Stimulated activated CD8-positive, alpha-beta memory T cell treated with anti-CD3 and anti-CD28 coated beads, Interleukin-15, amount 100 ng/mL, for 4 hours (primary cell): ENCODE results near the gene AGT.
"Not testable (repeated sequence)": the region's sequence is repeated elsewhere in the genome, so short reads cannot be mapped to it uniquely, and the experiment has no call there.

Experiments
- DNase-seq, 2 donors: peaks; one replicate each; pipeline ENCODE4 v3.0.0-alpha.2; 2020; ENCODE audit warnings: low read depth in 2 of 2

AGT gene

GRCh38 chr1:230693221-230693620 is 20.7 kb downstream of the AGT start:
- no peak for DNase-seq

- no peak for DNase-seq
Measured at GRCh38 chr1:230691615-230692014, 22.3 kb downstream of the AGT start.

DNA sequence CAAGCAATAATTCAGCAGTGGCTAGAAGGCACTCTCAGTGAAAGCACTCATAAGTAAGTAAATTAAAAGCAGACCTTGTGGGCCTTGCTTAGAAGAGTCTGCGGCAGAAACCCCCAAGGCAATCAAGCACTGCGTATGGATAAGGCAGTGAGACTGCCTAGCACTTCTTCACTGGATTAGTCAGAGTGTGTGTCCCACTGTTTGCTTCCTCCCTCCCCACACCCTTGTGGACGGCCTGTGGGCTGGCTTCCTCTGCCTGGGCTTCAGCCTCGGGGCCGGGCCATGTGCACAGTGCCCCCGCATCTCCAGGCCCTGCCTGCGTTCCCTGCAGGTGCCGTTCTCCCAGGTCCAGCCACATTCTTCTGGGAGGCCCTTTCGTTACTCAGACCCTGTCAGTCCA is 23.8 kb downstream of the AGT start:
- no peak for DNase-seq

GRCh38 chr1:230686747-230687146 is 27.2 kb downstream of the AGT start:
- no peak for DNase-seq

- DNase-seq = no peak
Measured at GRCh38 chr1:230684998-230685397, 28.9 kb downstream of the AGT start.

GRCh38 chr1:230684146-230684545 is 29.8 kb downstream of the AGT start:
- DNase-seq = no peak

- no peak for DNase-seq
Measured at GRCh38 chr1:230682882-230683610, 30.9 kb downstream of the AGT start.

DNA sequence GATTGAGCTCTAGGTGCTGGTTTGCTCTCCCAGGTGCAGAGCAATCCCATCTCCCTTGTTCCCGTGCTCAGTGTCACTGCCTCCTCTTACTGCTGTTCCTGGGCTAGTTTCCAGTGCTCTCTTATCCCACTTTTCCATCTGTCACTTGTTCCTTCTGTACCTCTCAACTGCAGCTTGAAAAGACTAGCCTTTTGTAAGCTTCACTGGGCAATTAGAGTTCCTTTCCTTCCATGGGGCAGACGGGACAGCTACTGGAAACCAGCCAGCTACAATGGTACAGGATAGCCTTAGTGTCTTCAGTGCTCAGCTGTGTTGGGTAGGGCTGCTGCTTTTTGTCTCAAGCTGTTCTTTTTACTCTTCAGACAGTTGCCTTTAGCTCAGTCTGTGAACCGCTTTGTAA is 31.6 kb downstream of the AGT start:
- DNase-seq = no peak

- no peak for DNase-seq
Measured at GRCh38 chr1:230681599-230681998, 32.3 kb downstream of the AGT start.

DNA sequence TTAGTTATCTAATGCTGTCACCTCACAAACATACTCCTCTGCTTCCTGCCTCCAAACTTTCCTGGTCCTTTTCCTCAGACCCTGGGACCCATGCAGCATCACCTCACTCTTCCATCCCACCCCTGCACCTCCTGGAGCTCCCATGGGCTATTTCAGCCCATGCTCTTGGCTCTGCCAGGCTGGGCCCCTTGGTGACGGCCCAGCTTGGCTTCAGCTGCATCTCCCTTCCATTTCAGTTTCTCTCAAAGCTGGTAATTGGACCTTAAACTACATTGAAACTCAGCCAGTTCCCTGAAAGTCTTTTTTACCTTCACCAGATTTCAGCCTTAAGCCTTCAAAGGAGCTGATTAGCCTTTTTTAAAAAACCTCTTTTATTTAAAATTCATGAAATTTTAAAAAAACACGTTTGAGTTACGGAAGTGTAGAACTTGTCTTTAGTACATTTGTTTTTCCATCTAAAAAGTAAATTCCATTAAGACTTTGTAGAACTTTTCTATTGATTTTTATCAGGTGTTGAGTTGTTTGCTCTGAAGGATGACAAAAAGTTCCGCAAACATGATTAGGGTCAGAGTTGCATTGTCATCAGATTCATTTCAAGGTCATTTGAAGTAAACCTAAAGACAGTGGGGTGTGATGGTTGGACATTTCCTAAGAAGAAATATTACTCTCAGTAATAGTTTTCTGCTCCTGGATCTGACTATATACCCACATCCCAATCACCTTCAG is 33.5 kb downstream of the AGT start:
- no peak for DNase-seq

DNA sequence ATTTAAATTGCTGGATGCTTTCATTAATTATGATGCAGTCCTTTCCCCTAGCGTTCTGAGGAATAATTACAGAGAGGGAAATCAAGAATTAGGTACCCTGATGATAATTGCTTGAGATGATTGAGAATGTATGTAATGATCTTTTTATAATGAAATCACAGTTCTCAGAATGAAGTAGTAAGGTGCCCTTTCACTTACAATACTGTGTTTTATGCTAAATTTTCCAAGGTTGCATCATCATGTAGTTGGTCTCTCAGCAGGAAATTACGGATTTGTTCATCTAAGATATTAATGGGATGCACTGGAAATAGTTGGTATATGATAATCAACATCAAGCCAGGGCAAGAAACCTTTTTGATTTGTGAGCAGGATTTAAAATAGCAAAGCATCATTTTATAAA is 34.1 kb downstream of the AGT start:
- no peak for DNase-seq

DNA sequence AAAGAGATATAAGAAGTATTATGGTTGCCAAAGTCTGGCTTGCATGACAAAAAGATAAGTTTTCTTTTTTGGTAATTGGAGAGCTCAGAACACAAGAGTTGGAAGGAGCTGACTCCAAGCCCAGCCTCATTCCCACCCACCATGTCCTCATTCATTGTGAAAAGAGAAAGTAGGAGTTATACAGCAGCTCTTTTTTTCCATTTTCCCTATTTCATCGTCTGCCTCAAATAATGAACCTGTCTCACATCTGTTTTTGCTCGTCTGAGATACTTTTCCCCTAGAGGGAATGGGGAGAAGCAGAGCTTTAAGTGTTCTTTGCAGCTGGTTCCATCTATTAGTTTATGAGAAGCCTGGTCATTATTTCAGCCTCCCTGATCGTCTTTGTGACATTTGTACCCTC is 34.7 kb downstream of the AGT start:
- no peak for DNase-seq

DNA sequence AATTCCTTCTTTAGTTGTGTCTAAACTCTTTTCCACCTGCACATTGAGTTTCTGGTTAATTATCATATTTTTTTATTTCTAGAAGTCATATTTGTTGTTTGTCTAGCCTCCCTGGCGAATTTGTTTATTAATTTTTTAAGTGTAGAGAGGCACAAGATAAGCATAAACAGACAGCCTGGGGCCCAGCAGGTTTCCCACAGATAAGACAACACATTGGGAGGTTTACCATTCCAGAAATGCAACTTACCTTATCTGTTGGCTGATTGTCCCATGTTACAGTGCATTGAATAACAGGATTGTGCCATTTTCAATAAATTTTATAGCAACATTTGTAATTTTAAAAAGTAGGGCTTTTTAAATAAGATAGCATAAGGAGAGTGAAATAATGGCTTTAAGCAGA is 36.7 kb downstream of the AGT start:
- no peak for DNase-seq

DNA sequence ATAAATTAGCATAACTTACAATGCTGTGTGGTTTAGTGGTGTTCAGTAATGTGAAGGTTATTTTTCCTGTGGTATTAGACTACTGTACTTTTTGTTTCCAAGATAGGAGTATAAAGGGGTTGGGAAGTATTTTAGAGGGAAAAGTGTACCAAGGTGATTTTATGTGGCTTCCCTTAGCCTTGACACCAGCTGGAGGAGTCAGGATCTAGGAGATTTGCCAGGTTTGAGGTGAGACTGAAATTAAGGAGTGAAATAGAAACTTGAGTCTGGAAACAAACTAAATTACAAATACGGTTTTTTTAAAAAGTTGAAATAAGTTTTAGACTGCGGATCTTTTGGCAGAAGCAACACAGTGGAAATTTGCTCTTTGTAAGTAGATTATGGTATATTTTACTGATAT is 39.3 kb downstream of the AGT start:
- DNase-seq = no peak

DNA sequence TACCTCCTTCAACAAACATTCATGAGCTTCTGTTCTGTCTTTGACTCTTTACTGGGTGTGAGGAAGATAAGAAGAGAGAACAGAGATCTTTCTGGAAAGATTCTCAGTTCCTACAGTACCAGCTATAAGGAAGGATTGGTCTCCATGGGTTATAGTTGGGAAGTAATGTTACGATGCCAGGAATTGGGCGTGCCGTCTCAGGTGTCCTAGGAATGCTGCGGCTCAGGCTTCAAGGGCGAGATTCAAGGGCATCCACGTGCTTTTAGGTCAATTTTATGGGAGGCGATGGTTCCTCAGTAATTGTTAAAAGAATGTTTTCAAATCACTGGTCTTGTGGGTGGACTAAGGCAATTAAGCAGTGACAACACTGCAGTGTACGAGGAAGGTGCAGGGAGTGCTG is 44.4 kb downstream of the AGT start:
- DNase-seq = no peak

GRCh38 chr1:230668227-230668626 is 45.7 kb downstream of the AGT start:
- DNase-seq = no peak

GRCh38 chr1:230661976-230662375 is 51.9 kb downstream of the AGT start:
- no peak for DNase-seq

- DNase-seq = no peak
Measured at GRCh38 chr1:230658691-230659090, 55.2 kb downstream of the AGT start.

DNA sequence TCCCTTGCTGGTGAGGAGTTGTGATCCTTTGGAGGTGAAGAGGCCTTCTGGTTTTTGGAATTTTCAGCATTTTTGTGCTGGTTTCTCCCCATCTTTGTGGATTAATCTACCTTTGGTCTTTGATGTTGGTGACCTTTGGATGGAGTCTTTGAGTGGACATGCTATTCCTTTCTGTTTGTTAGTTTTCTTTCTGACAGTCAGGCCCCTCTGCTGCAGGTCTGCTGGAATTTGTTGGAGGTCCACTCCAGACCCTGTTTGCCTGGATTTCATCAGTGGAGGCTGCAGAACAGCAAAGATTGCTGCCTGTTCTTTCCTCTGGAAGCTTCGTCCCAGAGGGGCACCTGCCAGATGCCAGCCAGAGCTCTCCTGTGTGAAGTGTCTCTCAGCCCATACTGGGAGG is 55.8 kb downstream of the AGT start:
- DNase-seq = not testable (repeated sequence)

DNA sequence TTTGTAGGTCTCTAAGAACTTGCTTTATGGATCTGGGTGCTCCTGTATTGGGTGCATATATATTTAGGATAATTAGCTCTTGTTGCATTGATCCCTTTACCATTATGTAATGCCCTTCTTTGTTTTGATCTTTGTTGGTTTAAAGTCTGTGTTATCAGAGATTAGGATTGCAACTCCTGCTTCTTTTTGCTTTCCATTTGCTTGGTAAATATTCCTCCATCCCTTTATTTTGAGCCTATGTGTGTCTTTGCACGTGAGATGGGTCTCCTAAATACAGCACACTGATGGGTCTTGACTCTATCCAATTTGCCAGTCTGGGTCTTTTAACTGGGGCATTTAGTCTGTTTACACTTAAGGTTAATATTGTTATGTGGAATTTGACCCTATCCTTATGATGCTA is 57.2 kb downstream of the AGT start:
- not testable (repeated sequence) for DNase-seq
